AG04449 (cell line): ENCODE measurements around the gene MPP1.

Experiments
- CTCF ChIA-PET: fragments of 350-600 bp; formaldehyde crosslinking; extraction: SDS; loops from one replicate; lab custom pipeline; 2021; ENCODE audit warnings: antibody characterized with exemption; lab: Yijun Ruan, JAX
- POLR2A ChIA-PET: fragments of 400-600, 350-600 bp; formaldehyde crosslinking; extraction: SDS; loops from one replicate; lab custom pipeline; 2020; ENCODE audit warnings: antibody characterized with exemption, inconsistent platforms; lab: Yijun Ruan, JAX
- DNase-seq: peaks from one replicate; pipeline ENCODE4 v3.0.0-alpha.2; 2010; ENCODE audit warnings: low read depth, low spot score
- H3K4me3 ChIP-seq: 2 replicates; pipeline ENCODE4 v1.5.1; 2011; ENCODE audit warnings: low read depth, mild to moderate bottlenecking, control low read depth, low read length
- CTCF ChIP-seq: IDR thresholded peaks from one replicate; pipeline ENCODE4 v1.5.1; 2011; ENCODE audit warnings: mild to moderate bottlenecking, moderate library complexity, low read length, control low read depth, inconsistent platforms; ENCODE audit not compliant: insufficient read depth; ENCODE audit errors: missing control alignments

Gene MPP1

GRCh38 chrX:154795016-154795415 is 10.3 kb downstream of the MPP1 start:
- no peak for DNase-seq
- no peak overlapping the region for H3K4me3 ChIP-seq
- POLR2A ChIA-PET: no interaction called here
- CTCF ChIA-PET: no interaction called here
- TF ChIP-seq CTCF: no peak

GRCh38 chrX:154793084-154793795 is 12.0 kb downstream of the MPP1 start:
- DNase-seq: no peak
- POLR2A ChIA-PET: no interaction called here
- no peak for TF ChIP-seq CTCF
- no peak overlapping the region for H3K4me3 ChIP-seq
- CTCF ChIA-PET: no interaction called here

- ChIA-PET POLR2A (no interaction called here), CTCF (no interaction called here)
- no peak for TF ChIP-seq CTCF
- no peak overlapping the region for H3K4me3 ChIP-seq
- no peak for DNase-seq
Measured at GRCh38 chrX:154791939-154792338, 13.3 kb downstream of the MPP1 start.

GRCh38 chrX:154791467-154791866 is 13.8 kb downstream of the MPP1 start:
- no peak for TF ChIP-seq CTCF
- H3K4me3 ChIP-seq: no peak overlapping the region
- no peak for DNase-seq
- CTCF ChIA-PET: no interaction called here
- POLR2A ChIA-PET: no interaction called here

- CTCF ChIA-PET: no interaction called here
- DNase-seq: no peak
- POLR2A ChIA-PET: no interaction called here
Measured at GRCh38 chrX:154785716-154786115, 19.6 kb downstream of the MPP1 start.

More at GRCh38 chrX:154785716-154786115, 19.6 kb downstream of the MPP1 start:
- no peak overlapping the region for H3K4me3 ChIP-seq
- no peak for TF ChIP-seq CTCF
